GM10266 (cell line): ENCODE data around the gene TRIM37.

Experiments used
- DNase-seq: peaks from one replicate; pipeline ENCODE4 v3.0.0; 2012; ENCODE audit errors: extremely low spot score
- TF ChIP-seq, protein P1 (sequence below): IDR thresholded peaks from 2 replicates; pipeline ENCODE4 v1.5.1; 2012; ENCODE audit warnings: mild to moderate bottlenecking, low read depth; ENCODE audit not compliant: control insufficient read depth, insufficient read depth; ENCODE audit errors: missing control alignments

Gene TRIM37

DNA sequence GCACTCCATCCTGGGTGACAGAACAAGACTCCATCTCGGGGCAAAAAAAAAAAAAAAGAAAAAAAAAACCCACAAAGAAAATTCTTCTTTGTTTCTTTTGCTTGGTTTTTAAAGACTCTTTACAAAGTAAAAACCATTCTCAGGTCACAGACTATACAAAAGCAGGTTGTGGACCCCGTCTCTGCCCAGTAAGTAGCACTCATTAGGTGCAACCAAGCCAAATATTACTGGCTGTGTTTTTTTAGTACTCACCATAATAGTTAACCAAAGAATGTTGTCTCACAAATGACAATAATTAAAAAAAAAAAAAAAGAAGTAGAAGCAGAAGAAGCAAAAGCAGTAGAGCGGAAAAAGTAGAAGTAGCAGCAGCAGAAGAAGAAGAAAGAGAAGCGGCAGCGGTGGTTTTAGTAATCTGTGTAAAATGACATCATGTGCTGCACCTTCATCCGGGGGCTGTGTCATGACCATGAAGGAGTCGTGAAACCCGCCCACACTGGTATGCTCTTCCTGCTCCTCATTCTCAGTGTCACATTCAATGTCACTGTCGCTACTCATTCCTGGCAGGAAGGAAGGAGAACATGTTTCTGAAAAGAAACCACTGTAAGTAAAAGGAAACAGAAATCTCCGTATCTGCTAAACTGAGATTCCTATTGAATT, 105.4 kb downstream of the TRIM37 start:
- DNase-seq, result peak; percentile 78
- TF ChIP-seq, protein P1, sequence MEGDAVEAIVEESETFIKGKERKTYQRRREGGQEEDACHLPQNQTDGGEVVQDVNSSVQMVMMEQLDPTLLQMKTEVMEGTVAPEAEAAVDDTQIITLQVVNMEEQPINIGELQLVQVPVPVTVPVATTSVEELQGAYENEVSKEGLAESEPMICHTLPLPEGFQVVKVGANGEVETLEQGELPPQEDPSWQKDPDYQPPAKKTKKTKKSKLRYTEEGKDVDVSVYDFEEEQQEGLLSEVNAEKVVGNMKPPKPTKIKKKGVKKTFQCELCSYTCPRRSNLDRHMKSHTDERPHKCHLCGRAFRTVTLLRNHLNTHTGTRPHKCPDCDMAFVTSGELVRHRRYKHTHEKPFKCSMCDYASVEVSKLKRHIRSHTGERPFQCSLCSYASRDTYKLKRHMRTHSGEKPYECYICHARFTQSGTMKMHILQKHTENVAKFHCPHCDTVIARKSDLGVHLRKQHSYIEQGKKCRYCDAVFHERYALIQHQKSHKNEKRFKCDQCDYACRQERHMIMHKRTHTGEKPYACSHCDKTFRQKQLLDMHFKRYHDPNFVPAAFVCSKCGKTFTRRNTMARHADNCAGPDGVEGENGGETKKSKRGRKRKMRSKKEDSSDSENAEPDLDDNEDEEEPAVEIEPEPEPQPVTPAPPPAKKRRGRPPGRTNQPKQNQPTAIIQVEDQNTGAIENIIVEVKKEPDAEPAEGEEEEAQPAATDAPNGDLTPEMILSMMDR, result no peak

DNA sequence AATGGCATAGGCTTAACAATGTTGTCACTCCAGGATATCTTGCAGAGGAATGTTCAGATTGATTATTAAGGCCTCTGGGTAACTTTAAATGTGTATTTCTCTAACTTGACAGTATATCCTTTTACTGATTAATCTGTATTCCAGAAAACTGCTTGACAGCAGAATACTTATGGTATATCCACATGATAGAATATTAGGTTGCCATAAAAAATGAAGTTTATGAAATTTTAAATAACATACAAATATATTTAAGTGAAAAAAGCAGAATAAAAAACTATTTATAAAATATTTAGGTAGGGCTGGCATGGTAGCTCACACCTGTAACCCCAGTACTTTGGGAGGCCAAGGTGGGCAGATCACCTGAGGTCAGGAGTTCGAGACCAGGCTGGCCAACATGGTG, 106.7 kb downstream of the TRIM37 start:
- TF ChIP-seq, protein P1, result no peak

DNA sequence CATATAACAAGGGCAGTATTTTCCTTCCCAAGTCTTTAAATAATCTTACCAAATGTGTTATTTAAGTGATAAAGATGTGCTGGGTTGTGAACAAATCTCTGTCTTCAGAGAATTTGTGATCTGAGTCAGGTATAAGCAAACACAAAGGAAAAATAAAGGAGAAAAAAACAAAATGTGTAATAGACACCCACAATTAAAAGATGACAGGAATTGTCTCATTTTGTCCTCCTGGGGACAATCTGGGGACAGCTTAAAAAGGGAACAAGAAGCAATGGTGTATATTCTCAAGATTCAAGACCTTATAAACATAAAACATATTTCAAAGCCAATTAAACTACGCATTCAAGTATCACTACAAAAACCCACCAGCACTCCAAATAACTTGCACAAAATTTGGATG, 107.2 kb downstream of the TRIM37 start:
- DNase-seq, result no peak
- TF ChIP-seq, protein P1, result no peak

More for the DNA sequence above, 106.7 kb downstream of the TRIM37 start:
- DNase-seq, result no peak

DNA sequence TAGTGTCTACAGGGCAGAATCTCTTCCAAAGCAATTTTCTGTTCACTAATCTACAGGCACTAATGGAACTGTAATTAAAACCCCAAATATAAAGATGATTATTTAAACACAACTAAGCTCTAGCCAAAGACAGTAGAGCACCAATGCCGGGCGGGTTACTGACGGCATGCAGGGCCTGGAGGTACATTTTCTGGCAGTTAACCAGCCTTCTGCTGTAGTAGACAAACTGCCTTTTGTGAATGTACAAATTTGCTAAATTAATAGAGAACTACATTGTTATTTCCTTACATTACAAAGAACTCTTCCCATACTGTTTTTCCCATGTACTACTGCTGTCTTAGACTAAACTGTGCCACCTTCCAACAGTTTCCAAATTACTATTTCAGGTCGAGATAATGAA, 107.8 kb downstream of the TRIM37 start:
- TF ChIP-seq, protein P1, result no peak
- no peak for DNase-seq

DNA sequence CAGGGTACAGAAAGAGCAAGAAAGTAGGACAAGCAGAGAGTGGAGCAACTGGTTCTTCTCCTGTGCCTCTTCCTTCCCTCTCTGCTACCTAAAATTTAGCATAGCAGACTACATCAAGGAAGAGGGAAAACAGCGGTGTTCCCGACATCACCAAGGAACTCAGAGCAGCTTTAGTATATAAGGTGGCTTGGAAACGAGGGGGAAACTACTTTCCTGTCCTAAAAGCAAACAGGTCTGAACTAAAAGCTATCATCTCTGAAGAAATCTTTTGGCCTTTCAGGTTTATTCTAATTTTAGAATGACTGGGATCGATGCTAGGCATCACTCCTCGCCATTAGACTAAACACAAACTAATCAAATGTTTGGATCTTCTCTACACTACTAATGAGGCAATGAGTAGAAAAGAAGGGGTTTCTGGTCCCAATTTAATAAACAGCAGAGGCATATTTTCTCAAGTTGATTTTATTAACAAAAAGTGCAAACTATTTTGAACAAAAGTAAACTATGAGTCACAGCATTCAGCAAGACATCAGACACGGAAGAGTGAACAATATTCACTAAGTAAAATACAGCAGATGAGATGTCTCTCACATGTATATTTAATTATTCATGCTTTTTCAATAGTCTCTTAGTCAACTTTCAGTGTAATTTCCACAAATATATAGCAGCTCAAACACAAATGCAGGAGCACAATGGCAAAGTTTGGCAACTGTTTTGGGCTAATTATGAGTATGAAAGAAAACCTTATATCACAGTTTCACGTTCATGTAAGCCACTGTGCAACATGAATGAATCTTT, 108.7 kb downstream of the TRIM37 start:
- TF ChIP-seq, protein P1, result no peak
- DNase-seq, result no peak

DNA sequence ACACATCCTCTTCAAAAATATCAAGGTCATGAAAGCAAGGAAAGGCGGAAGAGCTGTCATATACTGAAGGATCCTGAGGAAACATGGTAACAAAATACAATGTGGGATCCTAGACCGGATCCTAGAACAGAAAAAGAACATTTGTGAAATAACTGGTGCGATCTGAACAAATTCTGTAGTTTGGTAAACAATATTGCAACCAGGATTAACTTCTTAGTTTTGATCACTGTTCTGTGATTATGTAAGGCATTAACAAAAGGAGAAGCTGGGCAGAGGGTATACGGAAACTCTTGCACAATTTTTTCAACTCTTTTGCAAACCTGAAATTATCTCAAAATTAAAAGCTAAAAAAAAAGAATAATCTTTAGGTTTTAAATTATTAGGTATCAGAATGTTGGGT, 109.7 kb downstream of the TRIM37 start:
- no peak for DNase-seq
- TF ChIP-seq, protein P1, result no peak

DNA sequence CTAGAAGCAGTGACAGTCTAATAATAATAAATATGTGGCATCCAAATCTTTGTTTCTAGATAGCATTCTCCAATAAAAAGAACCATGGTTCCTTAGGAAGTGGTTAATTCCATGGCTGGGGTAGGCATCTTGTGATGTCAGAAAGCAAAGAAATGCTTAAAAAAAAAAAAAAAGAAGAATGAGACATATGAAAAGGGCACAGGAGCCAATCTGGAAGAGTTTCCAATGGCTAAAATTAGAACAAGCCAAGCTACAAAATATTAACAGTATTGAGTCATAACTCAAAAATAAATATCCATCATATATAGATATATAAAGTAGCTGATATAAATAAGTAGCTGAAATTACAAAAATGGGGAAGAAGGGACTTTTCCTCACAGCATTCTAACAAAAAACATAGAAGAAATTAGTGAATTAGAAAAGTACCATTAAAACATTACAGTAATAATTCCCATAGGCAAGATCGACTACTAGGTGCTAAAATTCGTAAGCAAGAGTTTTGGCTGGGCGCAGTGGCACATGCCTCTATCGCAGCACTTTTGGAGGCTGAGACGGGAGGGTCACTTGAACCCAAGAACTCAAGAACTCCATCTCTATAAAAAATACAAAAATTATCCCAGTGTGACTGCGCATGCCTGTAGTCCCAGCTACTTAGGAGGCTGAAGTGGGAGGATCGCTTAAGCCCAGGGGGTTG, 111.3 kb downstream of the TRIM37 start:
- TF ChIP-seq, protein P1, result no peak
- DNase-seq, result no peak
